Lower leg skin (tissue), 4 donors: ENCODE results near the gene COQ4. TPM values are rescaled to one million over a fixed set of nuclear protein-coding genes. Genes with fewer than 3 reads are reported as not detected.

Experiments
- DNase-seq, 2 donors: peaks; one replicate each; pipeline ENCODE4 v3.0.0-alpha.2; 2019; ENCODE audit warnings: low spot score in 2 of 2
- H3K4me3 ChIP-seq: fragments of 200-600 bp; sonication (generic); 2 replicates; pipeline ENCODE4 v1.5.1; 2017; ENCODE audit warnings: mild to moderate bottlenecking, low read depth; ENCODE audit not compliant: poor library complexity, severe bottlenecking
- POLR2A ChIP-seq, 2 donors: fragments of 450-650 bp; IDR thresholded peaks; one replicate each; pipeline ENCODE4 v1.6.1; 2016 to 2017; ENCODE audit warnings: antibody characterized with exemption in 2 of 2, mild to moderate bottlenecking in 1 of 2, moderate library complexity in 1 of 2
- WGBS, 2 donors: methylation state at CpG; one replicate each; pipeline ENCODE4 v1.1.5; 2018; 5-methylcytosine and 5-hydroxymethylcytosine counted together
- intact Hi-C: fragments of 100-400 bp; cut with DNase I; formaldehyde crosslinking; loops from one replicate; pipeline ENCODE4 v1.15.0; 2023; ENCODE audit warnings: low total_unique reads
- total RNA-seq, 4 donors: library from RNA; depleted of rRNA; stranded (reverse); fragments of >200 nt; gene quantifications; one replicate each; pipeline ENCODE4 v1.1.0, GENCODE V29; 2016
- TF ChIP-seq, protein P1 (sequence below), 3 donors: fragments of 450-650 bp; IDR thresholded peaks; one replicate each; pipeline ENCODE4 v1.5.1; 2016; ENCODE audit warnings: antibody characterized with exemption in 3 of 3, mild to moderate bottlenecking in 3 of 3, moderate library complexity in 2 of 3

The COQ4 gene
- total RNA-seq, 4 donors from 2014 or later: 80.4 to 120 (median 99.4) TPM

DNA sequence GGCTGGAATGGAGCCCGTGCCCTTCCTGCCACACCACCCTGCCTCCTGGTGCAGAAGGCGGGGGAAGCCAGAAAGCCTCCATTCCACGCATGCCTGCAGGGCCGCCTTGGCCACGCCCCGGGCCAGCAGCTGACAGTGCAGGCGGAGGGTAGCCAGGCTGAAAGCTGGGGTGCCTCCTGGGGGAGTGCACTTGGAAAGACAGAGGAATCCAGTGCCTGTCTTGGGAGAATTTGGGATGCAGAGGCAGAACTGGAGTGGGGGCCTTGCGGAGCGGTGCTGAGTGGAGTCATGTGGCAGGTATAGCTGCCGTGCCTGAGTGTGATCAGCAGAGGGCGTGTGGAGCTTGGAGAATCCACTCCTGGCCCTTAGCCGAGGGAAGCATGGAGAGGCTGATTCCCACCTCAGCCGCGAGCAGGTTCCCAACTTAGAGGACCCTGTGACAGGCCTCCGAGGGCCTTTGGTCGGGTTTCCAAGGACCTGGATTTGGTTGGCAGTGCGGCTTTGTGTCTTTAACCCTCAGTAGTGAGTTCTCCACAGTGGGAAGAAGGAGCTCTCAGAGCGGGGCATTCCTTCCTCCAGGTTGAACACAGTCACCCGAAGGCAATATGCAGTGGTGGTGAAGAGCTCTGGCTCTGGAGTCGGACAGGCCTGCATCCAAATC, 39.5 kb downstream of the COQ4 start:
- WGBS, 2 donors: 6 to 7% methylated on average over 18 to 19 of the region's 20 CpGs
- TF ChIP-seq POLR2A (IDR thresholded peaks at IDR 0.05): no peak
- TF ChIP-seq, protein P1, sequence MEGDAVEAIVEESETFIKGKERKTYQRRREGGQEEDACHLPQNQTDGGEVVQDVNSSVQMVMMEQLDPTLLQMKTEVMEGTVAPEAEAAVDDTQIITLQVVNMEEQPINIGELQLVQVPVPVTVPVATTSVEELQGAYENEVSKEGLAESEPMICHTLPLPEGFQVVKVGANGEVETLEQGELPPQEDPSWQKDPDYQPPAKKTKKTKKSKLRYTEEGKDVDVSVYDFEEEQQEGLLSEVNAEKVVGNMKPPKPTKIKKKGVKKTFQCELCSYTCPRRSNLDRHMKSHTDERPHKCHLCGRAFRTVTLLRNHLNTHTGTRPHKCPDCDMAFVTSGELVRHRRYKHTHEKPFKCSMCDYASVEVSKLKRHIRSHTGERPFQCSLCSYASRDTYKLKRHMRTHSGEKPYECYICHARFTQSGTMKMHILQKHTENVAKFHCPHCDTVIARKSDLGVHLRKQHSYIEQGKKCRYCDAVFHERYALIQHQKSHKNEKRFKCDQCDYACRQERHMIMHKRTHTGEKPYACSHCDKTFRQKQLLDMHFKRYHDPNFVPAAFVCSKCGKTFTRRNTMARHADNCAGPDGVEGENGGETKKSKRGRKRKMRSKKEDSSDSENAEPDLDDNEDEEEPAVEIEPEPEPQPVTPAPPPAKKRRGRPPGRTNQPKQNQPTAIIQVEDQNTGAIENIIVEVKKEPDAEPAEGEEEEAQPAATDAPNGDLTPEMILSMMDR (IDR thresholded peaks at IDR 0.05): peak in 1 of 3 donors; percentile 82
- no peak overlapping the region for H3K4me3 ChIP-seq
- intact Hi-C loops: loop anchor here (10.0 kb wide), 1 partner anchor 53 kb away; no protein-coding TSS in a partner anchor
- peak; percentile 83 to 97 for DNase-seq

DNA sequence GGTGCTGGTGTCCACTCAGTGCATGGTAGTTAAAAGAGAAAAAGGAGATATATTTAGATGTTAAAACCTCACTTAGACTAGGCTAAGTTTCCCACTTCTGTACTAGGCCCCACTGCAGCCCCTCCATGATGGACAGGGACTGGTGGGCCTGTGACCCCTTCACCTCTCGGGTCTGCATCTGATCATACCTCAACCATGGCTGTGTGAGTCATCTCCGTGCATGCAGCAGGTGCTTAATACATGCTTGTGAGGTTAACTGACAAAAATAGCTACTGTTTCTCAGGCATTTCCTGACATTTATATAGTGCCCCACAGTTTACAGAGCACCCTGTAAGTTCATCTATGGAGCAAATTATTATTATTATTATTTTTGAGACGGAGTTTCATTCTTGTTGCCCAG, 40.1 kb downstream of the COQ4 start:
- no peak overlapping the region for H3K4me3 ChIP-seq
- no peak for DNase-seq
- WGBS, 2 donors: 73 to 82% methylated on average over 3 of the region's 3 CpGs
- intact Hi-C loops: loop anchor here (10.0 kb wide), 1 partner anchor 52 kb away; no protein-coding TSS in a partner anchor
- TF ChIP-seq, protein P1 (IDR thresholded peaks at IDR 0.05): no peak
- no peak for TF ChIP-seq POLR2A (IDR thresholded peaks at IDR 0.05)

DNA sequence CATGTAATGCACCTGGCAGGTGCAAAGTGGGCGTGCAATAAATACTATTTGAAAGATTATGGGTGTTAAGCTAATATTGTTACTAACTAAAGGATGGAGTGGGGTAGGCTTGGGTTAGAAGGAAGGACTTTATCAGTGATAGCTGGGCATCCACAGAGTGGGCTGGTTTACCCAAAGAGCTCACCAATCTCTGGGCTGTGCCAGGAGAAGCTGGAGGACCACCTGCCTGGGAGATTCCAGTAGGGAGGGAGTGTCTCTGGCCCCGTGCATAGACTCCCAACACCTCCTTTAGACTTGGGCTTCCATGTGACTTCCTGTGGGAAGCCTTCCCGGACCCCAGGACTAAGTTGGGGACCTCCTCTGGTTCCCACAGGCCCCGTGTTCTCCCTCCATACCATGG, 42.9 kb downstream of the COQ4 start:
- DNase-seq: no peak
- no peak for TF ChIP-seq POLR2A (IDR thresholded peaks at IDR 0.05)
- TF ChIP-seq, protein P1 (IDR thresholded peaks at IDR 0.05): no peak
- no peak overlapping the region for H3K4me3 ChIP-seq
- whole genome bisulfite sequencing, 2 donors: 83 to 91% methylated on average over 4 of the region's 4 CpGs
- intact Hi-C loops: loop anchor here (10.0 kb wide), 1 partner anchor 49 kb away; no protein-coding TSS in a partner anchor

DNA sequence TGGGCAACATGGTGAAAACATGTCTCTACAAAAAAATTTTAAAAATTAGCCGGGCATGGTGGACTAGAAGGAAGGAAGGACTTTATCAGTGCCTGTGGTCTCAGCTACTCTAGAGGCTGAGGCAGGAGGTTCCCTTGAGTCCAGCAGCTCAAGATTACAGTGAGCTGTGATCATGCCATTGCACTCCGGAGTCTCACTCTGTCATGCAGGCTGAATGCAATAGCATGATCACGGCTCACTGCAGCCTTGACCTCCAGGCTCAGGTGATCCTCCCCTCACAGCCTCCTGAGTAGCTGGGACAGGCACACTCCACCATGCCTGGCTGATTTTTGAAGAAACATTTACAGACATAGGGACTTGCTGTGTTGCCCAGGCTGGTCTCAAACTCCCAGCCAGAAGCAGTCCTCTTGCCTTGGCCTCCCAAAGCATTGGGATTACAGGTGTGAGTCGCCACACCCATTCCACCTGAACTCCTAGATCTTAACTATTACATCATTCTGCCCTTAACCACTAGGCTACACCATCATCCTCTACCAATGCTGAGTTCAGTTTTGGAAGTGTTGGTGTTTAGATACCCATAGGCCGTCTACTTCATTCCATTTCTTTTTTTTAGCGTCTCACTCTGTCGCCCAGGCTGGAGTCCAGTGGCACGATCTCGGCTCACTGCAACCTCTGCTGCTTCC, 46.5 kb downstream of the COQ4 start:
- no peak for DNase-seq
- no peak for TF ChIP-seq POLR2A (IDR thresholded peaks at IDR 0.05)
- TF ChIP-seq, protein P1 (IDR thresholded peaks at IDR 0.05): no peak
- intact Hi-C loops: loop anchor here (10.0 kb wide), 1 partner anchor 46 kb away; no protein-coding TSS in a partner anchor
- no peak overlapping the region for H3K4me3 ChIP-seq
- WGBS, 2 donors: 90 to 91% methylated on average over 9 of the region's 9 CpGs

DNA sequence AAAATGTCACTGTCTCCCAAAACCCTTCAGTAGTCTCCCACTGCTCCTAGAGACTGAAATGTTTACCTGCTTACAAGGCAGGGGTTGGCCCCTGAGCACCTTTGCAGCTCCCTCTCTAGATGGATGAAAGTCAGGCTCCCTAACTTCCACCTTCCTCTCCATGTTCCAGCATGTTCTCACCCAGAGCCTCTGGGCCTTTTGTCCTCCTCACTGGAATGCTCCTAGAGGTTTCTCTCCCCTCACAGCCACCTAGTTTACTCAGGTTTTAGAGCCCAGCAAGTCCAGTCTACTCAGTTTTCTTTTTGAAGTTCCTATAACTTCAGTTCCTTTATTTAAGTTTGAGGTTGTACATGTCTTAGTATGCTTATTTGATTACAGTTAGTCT, 47.7 kb downstream of the COQ4 start:
- intact Hi-C loops: no loop called here
- no peak for DNase-seq
- H3K4me3 ChIP-seq: peak overlapping the region; percentile 43
- no peak for TF ChIP-seq POLR2A (IDR thresholded peaks at IDR 0.05)
- TF ChIP-seq, protein P1 (IDR thresholded peaks at IDR 0.05): no peak
